OCI-LY1 (cell line): ENCODE results near the gene FATE1.

Experiments used
- H2AFZ ChIP-seq: fragments of 200-600 bp; sonication (generic), shearing (Covaris generic); 2 replicates; pipeline ENCODE4 v1.6.0; 2014; ENCODE audit warnings: antibody characterized with exemption, mild to moderate bottlenecking, low read length
- H3F3A ChIP-seq: fragments of 200-600 bp; sonication (generic), shearing (Covaris generic); 2 replicates; pipeline ENCODE4 v1.6.0; 2014; ENCODE audit warnings: mild to moderate bottlenecking, antibody characterized with exemption, low read length, moderate library complexity; ENCODE audit not compliant: insufficient read depth
- H3K27ac ChIP-seq: fragments of 200-600 bp; sonication (generic); 2 replicates; pipeline ENCODE4 v1.5.1; 2014; ENCODE audit warnings: low read length, mixed run types, mild to moderate bottlenecking, low read depth; ENCODE audit not compliant: poor library complexity, severe bottlenecking
- H3K27me3 ChIP-seq: fragments of 200-600 bp; sonication (generic); 2 replicates; pipeline ENCODE4 v1.6.0; 2014; ENCODE audit warnings: antibody characterized with exemption, mild to moderate bottlenecking, low read length, moderate library complexity; ENCODE audit not compliant: insufficient read depth
- H3K36me3 ChIP-seq: fragments of 200-600 bp; sonication (generic); 2 replicates; pipeline ENCODE4 v1.6.1; 2014; ENCODE audit warnings: mild to moderate bottlenecking, antibody characterized with exemption, low read length, moderate library complexity, mixed read lengths; ENCODE audit not compliant: insufficient read depth
- H3K4me1 ChIP-seq: fragments of 200-600 bp; sonication (generic); 2 replicates; pipeline ENCODE4 v1.5.1; 2014; ENCODE audit warnings: mild to moderate bottlenecking, low read length, moderate library complexity; ENCODE audit not compliant: insufficient read depth, severe bottlenecking
- H3K4me2 ChIP-seq: fragments of 200-600 bp; sonication (generic), shearing (Covaris generic); 2 replicates; pipeline ENCODE4 v1.6.1; 2014; ENCODE audit warnings: low read length
- H3K4me3 ChIP-seq: fragments of 200-600 bp; sonication (generic); 2 replicates; pipeline ENCODE4 v1.5.1; 2014; ENCODE audit warnings: low read length, low read depth, mild to moderate bottlenecking, mixed read lengths; ENCODE audit not compliant: poor library complexity, severe bottlenecking
- H3K79me2 ChIP-seq: fragments of 200-600 bp; shearing (Covaris generic); 2 replicates; pipeline ENCODE4 v1.6.1; 2016; ENCODE audit warnings: mixed run types, low read length, mixed read lengths; ENCODE audit not compliant: insufficient read depth
- H3K9ac ChIP-seq: fragments of 200-600 bp; sonication (generic), shearing (Covaris generic); 2 replicates; pipeline ENCODE4 v1.6.1; 2014; ENCODE audit warnings: mild to moderate bottlenecking, low read length, mixed read lengths
- H3K9me2 ChIP-seq: fragments of 200-600 bp; sonication (generic), shearing (Covaris generic); 2 replicates; pipeline ENCODE4 v1.6.1; 2014; ENCODE audit warnings: low read depth, mild to moderate bottlenecking, low read length, mixed read lengths
- H3K9me3 ChIP-seq: fragments of 200-600 bp; shearing (Covaris generic); 2 replicates; pipeline ENCODE4 v1.6.1; 2014; ENCODE audit warnings: low read length, mixed read lengths
- H4K20me1 ChIP-seq: fragments of 200-600 bp; sonication (generic), shearing (Covaris generic); 2 replicates; pipeline ENCODE4 v1.6.0; 2016; ENCODE audit warnings: mild to moderate bottlenecking, low read length; ENCODE audit not compliant: insufficient read depth
- EZH2 ChIP-seq: fragments of 200-600 bp; sonication (generic), shearing (Covaris generic); IDR thresholded peaks from 2 replicates; pipeline ENCODE4 v1.8.0; 2017; ENCODE audit warnings: borderline replicate concordance, mixed run types, mild to moderate bottlenecking, antibody characterized with exemption, low read length, moderate library complexity, mixed read lengths
- TF ChIP-seq, protein P1 (sequence below): fragments of 200-600 bp; sonication (generic), shearing (Covaris generic); IDR thresholded peaks from 2 replicates; pipeline ENCODE4 v1.5.1; 2017; ENCODE audit warnings: mild to moderate bottlenecking, antibody characterized with exemption, low read length, moderate library complexity, mixed read lengths

The FATE1 gene

DNA sequence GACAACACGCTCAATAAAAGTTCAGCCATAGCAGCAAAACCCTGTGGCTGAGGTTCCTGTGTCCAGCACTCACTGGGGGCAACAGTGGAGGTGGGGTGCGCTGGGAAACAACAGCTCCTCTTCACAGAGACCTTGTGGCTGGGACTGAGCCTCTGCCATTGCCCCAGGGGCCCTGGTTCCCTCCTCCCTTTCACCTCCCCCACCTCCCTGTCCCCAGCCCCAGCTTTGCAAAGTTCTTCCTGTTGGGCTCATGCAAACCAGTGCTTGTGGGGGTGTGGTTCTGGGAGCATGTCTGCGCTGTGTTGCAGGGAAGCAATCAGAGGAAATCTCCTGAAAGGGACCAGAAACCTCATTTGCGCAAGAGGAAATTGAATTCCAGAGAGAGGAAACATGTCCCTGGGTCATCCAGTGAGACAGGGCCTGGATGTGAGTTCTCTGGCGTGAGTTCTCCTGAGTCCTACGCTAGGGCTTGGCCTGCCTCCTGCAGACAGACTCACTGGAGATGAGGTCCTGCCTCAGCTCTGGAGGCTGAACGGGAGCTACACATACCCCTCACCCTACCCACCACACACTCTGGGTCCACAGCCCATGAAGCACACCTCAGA lies 7.4 kb downstream of the FATE1 start:
- no peak overlapping the region for H3K4me3 ChIP-seq
- no peaks in the 10 kb centered on the region for H3K4me1 ChIP-seq
- H3K79me2 ChIP-seq = no peaks in the 10 kb centered on the region
- no peak overlapping the region for H2AFZ ChIP-seq
- no peaks in the 10 kb centered on the region for H3K36me3 ChIP-seq
- no peak overlapping the region for H3K9ac ChIP-seq
- no peaks in the 10 kb centered on the region for H3K9me2 ChIP-seq
- no peaks in the 10 kb centered on the region for H4K20me1 ChIP-seq
- no peaks in the 10 kb centered on the region for H3K27me3 ChIP-seq
- H3K9me3 ChIP-seq = no peaks in the 10 kb centered on the region
- no peaks in the 10 kb centered on the region for H3F3A ChIP-seq
- no peak overlapping the region for H3K4me2 ChIP-seq
- TF ChIP-seq, protein P1, sequence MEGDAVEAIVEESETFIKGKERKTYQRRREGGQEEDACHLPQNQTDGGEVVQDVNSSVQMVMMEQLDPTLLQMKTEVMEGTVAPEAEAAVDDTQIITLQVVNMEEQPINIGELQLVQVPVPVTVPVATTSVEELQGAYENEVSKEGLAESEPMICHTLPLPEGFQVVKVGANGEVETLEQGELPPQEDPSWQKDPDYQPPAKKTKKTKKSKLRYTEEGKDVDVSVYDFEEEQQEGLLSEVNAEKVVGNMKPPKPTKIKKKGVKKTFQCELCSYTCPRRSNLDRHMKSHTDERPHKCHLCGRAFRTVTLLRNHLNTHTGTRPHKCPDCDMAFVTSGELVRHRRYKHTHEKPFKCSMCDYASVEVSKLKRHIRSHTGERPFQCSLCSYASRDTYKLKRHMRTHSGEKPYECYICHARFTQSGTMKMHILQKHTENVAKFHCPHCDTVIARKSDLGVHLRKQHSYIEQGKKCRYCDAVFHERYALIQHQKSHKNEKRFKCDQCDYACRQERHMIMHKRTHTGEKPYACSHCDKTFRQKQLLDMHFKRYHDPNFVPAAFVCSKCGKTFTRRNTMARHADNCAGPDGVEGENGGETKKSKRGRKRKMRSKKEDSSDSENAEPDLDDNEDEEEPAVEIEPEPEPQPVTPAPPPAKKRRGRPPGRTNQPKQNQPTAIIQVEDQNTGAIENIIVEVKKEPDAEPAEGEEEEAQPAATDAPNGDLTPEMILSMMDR = no peak
- no peak for TF ChIP-seq EZH2
- H3K27ac ChIP-seq = no peak overlapping the region

DNA sequence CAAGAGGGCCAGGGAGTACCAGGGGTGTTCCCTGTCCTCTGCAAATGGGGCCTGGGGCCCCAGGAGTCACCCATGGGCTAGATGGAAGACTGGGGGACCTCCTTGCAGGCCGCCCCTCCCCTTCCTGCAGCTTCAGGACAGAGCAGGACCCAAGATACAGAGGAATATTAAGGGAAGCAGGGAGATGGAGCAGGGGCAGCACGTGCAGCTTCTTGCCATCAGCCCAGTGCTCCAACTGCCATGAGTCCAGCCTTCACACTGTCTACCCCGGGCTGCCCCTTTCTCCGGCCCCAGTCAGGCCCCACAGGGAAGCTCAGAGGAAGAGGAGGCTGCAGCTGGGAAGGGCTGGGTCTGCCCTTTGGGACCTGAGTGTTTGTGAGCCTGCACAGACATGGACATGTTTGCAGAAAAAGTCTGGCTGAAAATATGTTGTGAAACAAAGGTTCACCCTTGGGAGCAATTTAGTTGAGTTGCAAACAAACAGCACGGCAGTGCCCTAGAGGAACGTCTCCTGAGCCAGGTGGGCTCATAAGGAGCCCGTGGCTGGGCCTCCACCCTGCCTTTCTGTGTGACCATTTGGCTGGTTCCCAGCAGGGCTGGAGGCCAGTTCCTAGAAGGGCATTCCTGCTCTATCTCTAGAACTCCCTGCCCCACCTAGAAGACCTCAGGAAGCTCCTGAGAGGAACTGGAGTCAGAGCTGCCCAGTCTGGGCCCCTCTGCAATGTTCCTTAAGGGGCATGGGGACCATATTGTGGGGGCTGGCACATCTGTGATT lies 8.9 kb downstream of the FATE1 start:
- no peaks in the 10 kb centered on the region for H3K79me2 ChIP-seq
- no peak overlapping the region for H3K9ac ChIP-seq
- no peaks in the 10 kb centered on the region for H4K20me1 ChIP-seq
- no peaks in the 10 kb centered on the region for H3K27me3 ChIP-seq
- no peaks in the 10 kb centered on the region for H3K9me3 ChIP-seq
- H3K36me3 ChIP-seq = no peaks in the 10 kb centered on the region
- no peaks in the 10 kb centered on the region for H3F3A ChIP-seq
- H3K27ac ChIP-seq = no peak overlapping the region
- no peak overlapping the region for H3K4me3 ChIP-seq
- H3K9me2 ChIP-seq = no peaks in the 10 kb centered on the region
- TF ChIP-seq EZH2 = no peak
- TF ChIP-seq, protein P1 = no peak
- H3K4me1 ChIP-seq = no peaks in the 10 kb centered on the region
- no peak overlapping the region for H2AFZ ChIP-seq
- no peak overlapping the region for H3K4me2 ChIP-seq

DNA sequence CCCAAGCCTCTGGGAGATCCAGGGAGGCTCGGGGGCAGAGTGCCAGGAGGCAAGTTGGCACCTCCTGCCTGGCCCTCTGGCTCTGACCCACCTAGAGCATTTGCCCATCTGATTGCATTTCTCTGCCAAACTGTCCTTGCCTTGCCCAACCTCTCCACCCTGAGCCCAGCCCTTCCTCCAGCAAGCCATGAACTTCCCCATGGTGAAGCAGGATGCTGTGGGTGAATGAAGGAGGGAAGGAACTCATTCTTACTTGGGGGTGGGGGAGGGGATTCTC lies 9.4 kb downstream of the FATE1 start:
- H3K9me3 ChIP-seq = no peaks in the 10 kb centered on the region
- no peaks in the 10 kb centered on the region for H3F3A ChIP-seq
- no peaks in the 10 kb centered on the region for H3K9me2 ChIP-seq
- no peak overlapping the region for H3K27ac ChIP-seq
- no peak overlapping the region for H3K9ac ChIP-seq
- no peaks in the 10 kb centered on the region for H3K36me3 ChIP-seq
- H4K20me1 ChIP-seq = no peaks in the 10 kb centered on the region
- no peaks in the 10 kb centered on the region for H3K27me3 ChIP-seq
- TF ChIP-seq, protein P1 = no peak
- TF ChIP-seq EZH2 = no peak
- H3K4me3 ChIP-seq = no peak overlapping the region
- H2AFZ ChIP-seq = no peak overlapping the region
- no peak overlapping the region for H3K4me2 ChIP-seq
- H3K79me2 ChIP-seq = no peaks in the 10 kb centered on the region
- H3K4me1 ChIP-seq = no peaks in the 10 kb centered on the region
